ENCODE data around the gene UGT1A9.

GRCh38 chr2:233801357-233802131 lies 129.8 kb downstream of the UGT1A9 start:
- TF ChIP-seq CTCF (IDR thresholded peaks at IDR 0.05) (no peak), POLR2A (IDR thresholded peaks at IDR 0.05) (no peak)
